Measurements from ENCODE around the gene BCL3.
A peak's percentile ranks its signal among the peaks of the same experiment; 100 is the strongest.

BCL3 gene

GRCh38 chr19:44753932-44754749, 5.6 kb downstream of the BCL3 start:
- Histone ChIP-seq H3K4me3 (peak overlapping the region; percentile 68), H3K27ac (peak overlapping the region; percentile 79 to 90)
- no peak for TF ChIP-seq CTCF (IDR thresholded peaks at IDR 0.05)
- peak; percentile 92 for DNase-seq (ENCODE audit: low spot score)

DNA sequence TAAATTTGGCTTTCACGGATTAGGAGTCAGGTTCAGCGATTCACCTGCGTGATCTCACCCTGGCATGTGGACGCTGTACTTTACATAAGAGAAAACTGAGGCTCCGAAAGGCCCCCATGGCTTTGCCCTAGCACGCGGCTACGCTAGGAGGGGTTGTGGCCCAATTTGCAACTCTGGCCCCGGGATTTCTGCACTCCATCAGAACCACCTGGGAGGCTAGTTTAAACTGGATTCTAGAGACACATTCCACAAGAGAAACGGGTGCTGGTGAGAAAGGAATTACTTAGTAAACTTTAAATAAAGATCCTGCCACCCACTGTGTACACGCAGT, 6.2 kb downstream of the BCL3 start:
- H3K27ac ChIP-seq, result peak overlapping the region; percentile 79 to 90
- no peak for TF ChIP-seq CTCF (IDR thresholded peaks at IDR 0.05)
- DNase-seq (ENCODE audit: low spot score), result no peak

DNA sequence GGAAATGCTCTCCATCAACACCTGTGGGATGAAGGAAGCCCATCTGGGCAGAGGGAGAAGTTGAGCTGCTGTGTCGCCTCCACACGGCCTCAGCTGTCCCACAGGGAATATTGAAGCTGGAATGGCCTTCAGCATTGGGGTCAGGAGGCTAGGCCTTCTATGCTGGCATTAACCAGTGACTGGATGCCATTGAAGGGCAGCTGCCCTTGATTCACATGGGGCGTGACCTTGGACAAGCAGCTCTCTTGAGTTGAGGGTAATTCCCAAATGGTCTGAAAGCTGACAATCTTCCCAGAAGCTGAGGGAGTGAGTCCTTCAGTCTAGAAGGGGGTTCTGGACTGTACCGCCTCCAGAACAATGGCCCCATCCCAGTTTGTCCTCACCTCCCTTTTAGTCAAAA, 6.7 kb downstream of the BCL3 start:
- no peak for TF ChIP-seq CTCF (IDR thresholded peaks at IDR 0.05)
- peak overlapping the region; percentile 79 to 90 for H3K27ac ChIP-seq
- no peak for DNase-seq (ENCODE audit: low spot score)
- H3K4me3 ChIP-seq, result peak overlapping the region; percentile 68

More for the DNA sequence above, 6.2 kb downstream of the BCL3 start:
- peak overlapping the region; percentile 68 for H3K4me3 ChIP-seq

DNA sequence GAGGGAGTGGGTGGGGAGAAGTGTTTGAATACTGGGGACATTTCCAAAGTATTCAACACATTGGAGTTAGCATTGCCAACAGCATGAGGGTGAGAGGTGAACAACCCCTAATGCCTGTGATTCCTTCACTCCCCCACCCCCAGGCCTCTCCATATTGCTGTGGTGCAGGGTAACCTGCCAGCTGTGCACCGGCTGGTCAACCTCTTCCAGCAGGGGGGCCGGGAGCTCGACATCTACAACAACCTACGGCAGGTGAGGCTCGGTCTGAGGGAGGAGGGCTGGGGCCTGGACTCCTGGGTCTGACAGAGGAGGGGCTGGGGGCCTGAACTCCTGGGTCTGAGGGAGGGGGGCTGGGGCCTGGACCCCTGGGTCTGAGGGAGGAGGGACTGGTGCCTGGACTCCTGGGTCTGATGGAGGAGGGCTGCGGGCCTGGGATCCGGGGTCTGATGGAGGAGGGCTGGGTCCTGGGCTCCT, 7.6 kb downstream of the BCL3 start:
- Histone ChIP-seq H3K4me3 (no peak overlapping the region), H3K27ac (peak overlapping the region; percentile 38 to 89)
- no peak for TF ChIP-seq CTCF (IDR thresholded peaks at IDR 0.05)
- no peak for DNase-seq (ENCODE audit: low spot score)

DNA sequence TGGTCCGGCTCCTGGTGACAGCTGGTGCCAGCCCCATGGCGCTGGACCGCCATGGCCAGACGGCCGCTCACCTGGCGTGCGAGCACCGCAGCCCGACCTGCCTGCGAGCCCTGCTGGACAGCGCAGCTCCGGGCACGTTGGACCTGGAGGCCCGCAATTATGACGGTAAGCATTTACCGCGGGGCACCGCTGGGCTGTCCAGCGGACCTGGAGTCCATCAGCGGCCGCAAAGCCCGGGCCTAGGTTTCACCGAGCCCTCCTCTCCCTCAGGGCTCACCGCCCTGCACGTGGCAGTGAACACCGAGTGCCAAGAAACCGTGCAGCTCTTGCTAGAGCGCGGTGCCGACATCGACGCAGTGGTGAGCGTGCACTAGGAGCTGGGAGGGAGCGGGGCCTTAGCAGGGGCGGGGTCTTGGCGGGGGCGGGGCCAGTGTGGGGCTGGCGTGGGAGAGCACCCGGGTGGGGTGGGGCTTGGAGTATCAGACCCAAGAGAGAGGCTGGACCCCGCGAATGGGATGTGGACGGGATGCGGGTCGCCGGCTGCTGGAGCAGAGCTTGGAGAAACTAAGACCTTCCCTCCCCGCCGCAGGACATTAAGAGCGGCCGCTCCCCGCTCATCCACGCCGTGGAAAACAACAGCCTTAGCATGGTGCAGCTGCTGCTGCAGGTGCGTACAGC, 8.7 kb downstream of the BCL3 start:
- TF ChIP-seq CTCF (IDR thresholded peaks at IDR 0.05), result no peak
- peak; percentile 88 for DNase-seq (ENCODE audit: low spot score)
- H3K4me3 ChIP-seq, result peak overlapping the region; percentile 76
- H3K27ac ChIP-seq, result peak overlapping the region; percentile 77 to 89

- DNase-seq (ENCODE audit: low spot score), result peak; percentile 88
- Histone ChIP-seq H3K4me3 (peak overlapping the region; percentile 76), H3K27ac (peak overlapping the region; percentile 77 to 89)
- TF ChIP-seq CTCF (IDR thresholded peaks at IDR 0.05), result no peak
Observed at GRCh38 chr19:44757735-44758505, 9.4 kb downstream of the BCL3 start.
